Jurkat, Clone E6-1 (cell line): Measurements from ENCODE around the gene MMP23B.
"Not testable (repeated sequence)": the region's sequence is repeated elsewhere in the genome, so short reads cannot be mapped to it uniquely, and the experiment has no call there.

ENCODE experiments used
- DNase-seq: peaks from one replicate; pipeline ENCODE4 v3.0.0-alpha.2; 2011; ENCODE audit warnings: low read depth, low spot score
- H3K4me3 ChIP-seq: 2 replicates; pipeline ENCODE4 v1.5.1; 2011; ENCODE audit warnings: mild to moderate bottlenecking, low read length, control low read depth, moderate library complexity

MMP23B gene

DNA sequence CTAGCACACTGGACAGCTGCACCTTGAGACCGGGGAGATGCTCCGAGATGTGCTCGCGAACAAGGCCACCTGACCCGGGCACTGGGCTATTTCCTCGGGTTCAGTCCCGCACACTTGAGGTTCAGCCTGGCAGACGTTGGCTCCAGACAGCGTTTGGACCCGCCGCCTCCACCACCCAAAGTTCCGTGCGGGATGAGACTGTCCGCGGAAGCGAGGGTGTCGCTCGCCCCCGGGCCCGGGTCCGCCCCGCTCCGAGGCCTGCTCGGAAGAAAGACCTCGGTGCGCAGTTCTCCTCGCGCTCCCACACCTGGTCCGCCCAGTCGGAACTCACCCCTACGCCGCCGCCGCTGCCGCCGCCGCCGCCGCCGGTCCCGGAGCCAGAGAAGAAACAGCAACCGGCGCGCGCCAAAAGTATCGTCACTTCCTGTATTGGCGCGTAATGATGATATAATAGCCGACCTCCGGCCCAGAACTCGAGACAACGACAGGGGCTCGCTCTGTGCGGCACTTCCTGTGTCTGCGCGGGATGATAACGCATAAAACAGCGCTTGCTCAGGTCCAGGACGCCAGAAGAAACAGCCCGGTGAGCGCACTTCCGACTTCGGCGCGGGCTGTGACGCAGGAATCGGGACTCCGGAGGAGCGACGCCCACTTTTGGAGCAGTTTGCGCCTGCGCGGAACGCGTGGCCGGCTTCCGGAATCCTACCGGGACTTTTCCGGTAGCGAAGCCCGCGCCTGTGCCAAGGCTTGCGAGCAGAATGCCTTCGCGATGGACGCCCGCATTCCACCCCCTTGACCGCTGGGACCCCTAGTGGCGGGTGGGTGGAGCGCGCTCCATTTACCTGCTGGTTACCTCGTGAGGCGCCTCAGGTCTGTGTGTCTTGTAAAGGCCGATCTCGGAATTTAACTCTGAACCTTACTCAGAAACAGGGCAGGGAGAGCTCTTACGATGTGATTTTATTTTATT lies 26.9 kb downstream of the MMP23B start, which contains the start of gene CDK11B:
Gene CDK11B (minus strand): TSS at position 422 of the 967 bp plus-strand sequence. CDS start 1,519 bp downstream, outside the sequence.
- peak; percentile 96 for DNase-seq
- peak within 1 kb of the TSS; percentile 54 for H3K4me3 ChIP-seq

DNA sequence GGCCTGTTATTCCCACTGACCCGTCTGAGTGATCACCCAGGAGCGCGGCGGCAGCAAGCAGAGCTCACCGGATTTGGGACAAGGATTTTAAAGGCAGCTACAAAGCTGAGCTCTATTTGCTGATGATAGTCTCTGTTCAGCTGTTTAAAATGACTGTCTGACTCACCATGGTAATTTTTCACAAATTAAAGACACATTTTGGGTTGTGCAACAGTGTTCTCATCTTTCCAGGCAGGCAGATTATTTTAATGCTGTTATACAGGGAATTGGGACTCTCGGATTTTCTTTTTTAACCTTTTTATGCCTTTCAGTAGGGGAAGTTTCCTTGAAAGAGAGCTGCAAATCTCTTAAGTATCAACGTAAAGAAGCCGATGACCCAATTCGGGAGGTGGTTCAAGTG lies 30.4 kb downstream of the MMP23B start:
- not testable (repeated sequence) for H3K4me3 ChIP-seq

DNA sequence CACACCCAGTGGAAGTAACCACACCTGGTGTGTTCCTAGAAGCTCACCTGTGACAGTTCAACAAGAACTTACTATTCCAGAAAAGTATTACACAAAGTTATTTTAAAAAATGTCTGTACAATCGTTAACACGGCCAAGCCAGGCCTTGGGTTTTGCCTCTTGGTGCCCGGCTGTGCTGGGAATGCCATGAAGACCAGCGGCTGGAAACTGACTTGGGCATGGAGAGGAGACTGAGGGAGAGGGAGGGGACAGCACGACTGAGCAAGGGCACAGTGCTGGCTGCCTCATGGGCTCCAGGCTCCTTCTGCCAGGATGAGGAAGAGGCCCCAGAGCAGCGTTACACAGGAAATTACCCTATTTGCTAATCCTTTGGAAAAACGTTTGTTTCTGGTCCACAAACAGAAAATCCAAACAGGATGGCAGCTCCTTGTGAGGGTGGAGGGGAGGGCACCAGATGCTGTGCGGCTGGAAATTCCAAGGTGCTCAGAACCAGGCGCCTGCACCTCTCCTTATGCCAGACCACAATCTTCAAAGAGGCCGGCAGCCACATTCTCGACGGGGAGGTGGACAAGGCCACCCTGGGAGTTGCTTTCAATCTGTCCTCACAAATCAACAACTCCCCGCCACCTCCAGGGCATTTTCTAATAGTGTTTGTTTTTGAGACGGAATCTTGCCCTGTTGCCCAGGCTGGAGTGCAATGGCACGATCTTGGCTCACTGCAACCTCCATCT lies 31.0 kb downstream of the MMP23B start:
- DNase-seq, H3K4me3 ChIP-seq: not testable (repeated sequence)

More for the DNA sequence above, 30.4 kb downstream of the MMP23B start:
- DNase-seq = not testable (repeated sequence)

DNA sequence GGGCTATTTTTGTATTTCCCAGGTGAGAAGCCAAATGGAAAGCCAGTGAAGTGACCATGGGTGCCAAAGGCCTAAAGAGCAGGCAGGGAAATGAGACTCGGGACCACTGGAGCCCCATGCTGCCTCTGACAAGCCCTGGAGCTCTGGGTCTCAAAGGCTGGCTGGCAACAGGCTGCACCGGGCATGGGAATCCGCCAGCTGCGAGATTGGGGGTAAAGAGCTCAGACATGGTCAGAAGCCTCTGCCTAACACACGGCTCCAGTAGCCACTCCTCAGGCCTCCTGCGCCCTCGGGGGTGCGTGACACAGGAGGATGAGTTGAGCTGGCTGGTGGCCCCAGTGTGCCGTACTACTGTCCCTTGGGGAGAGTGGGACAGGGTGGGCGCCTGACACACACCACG lies 32.3 kb downstream of the MMP23B start:
- not testable (repeated sequence) for H3K4me3 ChIP-seq, DNase-seq

DNA sequence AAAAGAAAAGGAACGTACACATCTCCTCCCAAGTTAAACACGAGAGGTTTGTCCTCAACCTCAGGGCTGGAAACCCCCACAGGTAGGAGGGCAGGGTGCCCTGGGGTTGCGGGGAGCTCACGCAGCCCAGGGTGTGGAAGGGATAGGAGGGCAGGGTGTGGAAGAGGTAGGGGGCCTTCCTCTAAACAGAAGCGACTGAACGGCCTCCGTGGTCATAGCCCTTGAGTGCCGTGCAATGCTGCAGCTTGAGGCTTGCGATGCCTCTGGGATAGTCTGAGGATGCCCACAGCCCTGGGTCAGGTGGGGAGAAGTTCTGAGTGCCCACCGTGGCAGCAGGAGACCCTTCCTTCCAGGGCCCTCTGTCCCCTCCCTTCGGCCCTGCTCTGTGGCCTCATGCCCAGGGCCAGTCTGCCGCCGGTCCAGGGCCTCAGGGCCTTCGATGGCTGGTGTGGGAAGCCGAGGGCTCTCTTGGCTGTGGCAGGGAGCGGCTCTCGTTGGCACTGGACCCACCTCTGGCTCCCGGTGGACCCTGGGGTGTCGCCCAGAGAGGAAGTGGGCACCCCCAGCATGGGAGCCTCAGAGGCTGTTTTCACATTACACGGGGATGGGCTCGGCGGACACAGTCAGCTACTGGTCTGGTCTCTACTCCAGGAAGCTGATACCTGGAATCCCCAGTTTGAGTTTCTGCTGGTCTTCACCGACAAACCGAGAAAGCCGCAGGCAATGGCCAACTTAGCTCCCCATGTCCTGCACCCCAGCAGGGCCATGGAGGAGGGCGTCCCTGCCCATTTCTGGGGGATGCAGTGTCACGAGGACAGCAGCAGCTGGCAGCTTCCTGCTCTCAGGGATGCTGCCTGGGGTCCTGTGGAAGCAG lies 33.2 kb downstream of the MMP23B start:
- no peak for DNase-seq
- no peak overlapping the region for H3K4me3 ChIP-seq

DNA sequence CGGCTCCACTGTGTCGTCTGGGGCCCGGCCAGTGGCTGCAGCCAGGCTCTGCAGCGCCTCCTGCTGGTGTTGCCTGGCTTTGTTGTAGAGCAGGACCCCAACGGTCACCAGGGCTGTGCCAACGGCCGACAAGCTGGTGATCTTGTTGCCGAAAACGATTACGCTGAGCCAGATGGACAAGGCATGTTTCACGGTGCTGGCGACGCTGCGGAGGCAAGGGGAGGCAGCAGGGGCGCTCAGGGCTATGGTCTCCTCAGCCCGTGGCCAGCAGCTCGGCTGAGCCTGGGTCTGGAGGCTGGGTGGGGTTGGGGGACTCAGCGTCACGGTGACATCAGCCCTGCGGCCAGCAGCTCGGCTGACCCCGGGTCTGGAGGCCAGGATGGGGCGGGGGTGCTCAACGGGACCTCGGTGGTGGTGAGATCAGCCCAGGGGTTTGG lies 33.9 kb downstream of the MMP23B start:
- H3K4me3 ChIP-seq = no peak overlapping the region
- DNase-seq = no peak

DNA sequence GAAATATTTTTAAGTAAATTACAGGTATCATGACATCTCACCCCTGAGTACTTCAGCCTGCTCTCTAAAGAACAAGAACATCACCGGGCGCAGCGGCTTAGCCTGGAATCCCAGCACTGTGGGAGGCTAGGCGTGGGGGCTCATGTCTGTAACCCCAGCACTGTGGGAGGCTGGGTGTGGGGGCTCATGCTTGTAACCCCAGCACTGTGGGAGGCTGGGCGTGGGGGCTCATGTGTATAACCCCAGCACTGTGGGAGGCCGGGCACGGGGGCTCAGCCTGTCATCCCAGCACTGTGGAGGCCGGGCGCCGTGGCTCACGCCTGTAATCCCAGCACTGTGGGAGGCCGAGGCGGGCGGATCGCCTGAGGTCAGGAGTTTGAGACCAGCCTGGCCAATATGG lies 34.6 kb downstream of the MMP23B start:
- no peak overlapping the region for H3K4me3 ChIP-seq
- no peak for DNase-seq

DNA sequence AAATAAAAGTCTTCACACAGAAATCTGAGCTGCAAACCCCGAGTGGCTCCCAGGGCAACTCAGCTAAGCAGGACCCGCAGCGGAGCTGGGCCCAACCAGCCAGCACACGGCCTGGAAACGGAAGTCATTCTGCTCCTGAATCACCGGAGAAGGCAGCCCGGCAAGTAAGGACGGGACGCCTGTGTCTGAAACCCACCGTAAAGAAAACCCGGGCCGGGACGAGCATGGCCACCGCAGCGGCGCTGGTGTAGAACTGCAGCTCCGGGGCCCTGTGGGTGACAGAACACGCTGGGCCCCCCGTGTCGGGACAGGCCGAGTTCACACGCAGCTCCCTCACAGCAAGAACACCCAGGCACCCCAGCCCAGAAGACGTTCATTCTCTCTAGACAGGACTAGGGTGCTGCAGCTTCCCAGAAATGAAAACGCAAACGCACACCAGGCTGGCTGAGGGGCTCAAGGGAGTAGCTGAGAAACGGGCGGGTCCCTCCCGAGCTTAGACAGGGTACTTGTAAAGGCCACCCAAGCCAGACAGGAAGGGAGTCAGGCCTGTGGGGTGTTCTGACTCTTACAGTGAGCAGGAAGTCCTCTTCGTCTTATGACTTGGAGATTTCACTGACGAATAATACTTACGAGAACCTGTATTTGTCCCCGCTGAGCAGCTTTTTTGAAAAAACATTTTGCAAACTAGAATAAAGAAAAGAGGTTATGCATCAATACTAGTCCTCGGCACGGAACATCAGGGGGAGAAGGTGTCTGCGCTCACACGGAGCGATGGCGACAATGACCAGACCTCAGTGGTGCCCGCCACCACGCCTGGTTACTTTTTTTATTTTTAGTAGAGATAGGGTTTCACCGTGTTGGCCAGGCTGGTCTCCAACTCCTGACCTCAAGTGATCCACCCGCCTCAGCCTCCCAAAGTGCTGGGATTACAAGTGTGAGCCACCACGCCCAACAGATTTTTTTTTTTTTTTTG lies 37.8 kb downstream of the MMP23B start:
- DNase-seq = no peak

DNA sequence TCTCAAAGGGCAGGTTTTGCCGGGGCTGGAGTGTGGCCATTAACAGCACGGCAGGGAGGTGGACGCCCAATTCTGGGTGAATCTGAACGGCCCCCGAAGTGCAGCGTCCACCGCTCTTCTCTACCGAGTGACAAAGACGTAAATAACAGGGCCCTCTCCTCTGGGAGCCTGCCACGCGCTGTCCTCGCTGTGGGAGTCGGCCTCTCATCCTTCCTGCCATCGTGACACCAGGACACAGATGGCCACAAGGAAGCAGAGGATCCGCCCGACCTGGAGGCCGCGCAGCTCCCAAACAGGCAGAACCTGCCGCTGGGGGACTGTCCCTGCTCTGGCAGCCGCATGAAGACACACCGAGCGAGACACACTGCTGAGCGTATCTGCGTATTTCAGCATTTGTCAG lies 38.9 kb downstream of the MMP23B start:
- DNase-seq = no peak
- no peak overlapping the region for H3K4me3 ChIP-seq

More for the DNA sequence above, 37.8 kb downstream of the MMP23B start:
- no peak overlapping the region for H3K4me3 ChIP-seq

DNA sequence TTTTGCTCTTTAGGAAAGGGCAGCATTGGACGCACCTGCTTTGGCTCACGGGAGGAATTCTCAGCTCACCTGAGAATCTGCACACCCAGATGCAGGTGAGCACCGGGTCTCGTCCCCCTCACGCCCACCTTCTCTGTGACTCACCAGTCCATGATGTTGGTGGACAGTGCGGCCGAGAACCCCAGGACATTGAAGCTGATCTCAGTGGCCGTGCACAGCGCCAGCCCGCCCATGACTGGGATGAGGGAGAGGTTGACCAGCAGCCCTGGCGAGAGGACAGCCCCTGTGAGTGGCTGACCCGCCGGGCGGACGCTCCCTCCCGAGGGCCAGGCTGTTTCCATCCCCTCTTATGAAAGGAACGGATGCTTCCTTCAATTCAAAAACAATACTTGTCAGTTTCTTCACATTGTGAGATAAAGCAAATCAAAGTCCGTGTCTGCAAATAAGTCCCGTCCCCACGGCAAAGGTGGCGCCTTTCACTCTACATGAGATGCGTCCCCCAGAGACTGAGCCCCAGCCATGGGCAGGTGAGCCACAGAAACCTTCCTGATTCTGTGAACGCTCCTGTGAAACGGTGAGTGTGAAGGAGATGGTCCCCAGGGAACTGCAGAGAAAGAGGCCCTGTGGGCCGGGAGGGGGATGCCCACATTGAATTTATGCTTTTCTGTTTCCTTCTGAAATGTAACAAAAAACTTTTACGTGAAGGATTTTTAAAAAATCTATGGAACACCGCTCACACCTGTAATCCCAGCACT lies 39.6 kb downstream of the MMP23B start:
- no peak overlapping the region for H3K4me3 ChIP-seq
- no peak for DNase-seq

DNA sequence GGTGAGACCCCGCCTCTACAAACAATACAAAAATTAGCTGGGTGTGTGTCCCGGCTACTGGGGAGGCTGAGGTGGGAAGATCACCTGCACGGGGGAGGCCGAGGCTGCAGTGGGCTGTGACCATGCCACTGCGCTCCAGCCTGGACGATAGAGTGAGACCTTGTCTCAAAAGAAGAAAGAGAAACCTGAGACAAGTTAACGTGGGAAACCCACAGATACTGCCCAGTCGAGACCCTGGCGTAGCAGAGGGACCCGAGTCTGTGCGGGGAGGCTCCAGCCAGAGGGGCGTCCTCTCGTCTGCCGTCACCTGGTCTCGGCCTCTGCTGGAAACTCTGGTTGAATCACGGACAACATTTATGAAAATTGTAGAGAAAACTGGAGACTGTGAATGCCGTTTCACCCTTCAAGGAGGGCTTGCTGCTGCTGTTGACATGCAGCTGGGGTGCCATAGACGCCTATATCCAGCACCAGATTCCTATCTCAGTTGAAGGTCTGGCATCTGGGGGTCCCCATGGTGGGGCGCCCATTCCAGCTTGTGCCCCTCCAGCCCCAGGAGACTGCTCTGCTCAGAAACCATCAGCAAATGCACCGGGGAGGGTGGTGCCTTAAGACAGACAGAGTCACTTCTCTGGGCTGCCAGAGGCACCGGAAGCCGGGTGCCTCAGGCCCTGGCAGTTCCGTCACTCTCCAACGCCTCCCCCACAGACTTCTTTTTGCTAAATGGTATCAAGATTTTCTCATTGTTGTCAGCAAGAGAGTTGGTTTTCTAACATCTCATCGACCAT lies 40.4 kb downstream of the MMP23B start:
- no peak overlapping the region for H3K4me3 ChIP-seq
- no peak for DNase-seq

DNA sequence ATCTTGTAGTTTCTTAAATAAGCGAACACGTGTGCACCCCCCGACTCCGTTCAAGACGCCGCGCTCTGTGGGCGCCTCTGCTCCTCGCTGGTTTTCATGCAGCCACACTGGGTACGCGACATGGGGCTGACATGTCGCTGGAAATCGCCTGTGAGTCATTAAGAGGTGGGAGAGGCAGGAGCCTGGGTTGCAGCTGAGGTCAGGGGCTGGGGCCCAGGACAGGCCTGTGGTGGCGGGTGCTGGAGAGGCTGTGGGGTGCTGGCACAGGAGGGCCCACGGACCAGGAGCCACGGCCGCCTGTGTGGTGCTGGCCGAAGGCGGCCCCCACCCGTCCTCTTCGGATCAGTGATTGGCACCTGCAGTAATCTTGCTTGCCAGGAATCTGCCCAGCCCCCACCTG lies 42.8 kb downstream of the MMP23B start:
- not testable (repeated sequence) for DNase-seq, H3K4me3 ChIP-seq

DNA sequence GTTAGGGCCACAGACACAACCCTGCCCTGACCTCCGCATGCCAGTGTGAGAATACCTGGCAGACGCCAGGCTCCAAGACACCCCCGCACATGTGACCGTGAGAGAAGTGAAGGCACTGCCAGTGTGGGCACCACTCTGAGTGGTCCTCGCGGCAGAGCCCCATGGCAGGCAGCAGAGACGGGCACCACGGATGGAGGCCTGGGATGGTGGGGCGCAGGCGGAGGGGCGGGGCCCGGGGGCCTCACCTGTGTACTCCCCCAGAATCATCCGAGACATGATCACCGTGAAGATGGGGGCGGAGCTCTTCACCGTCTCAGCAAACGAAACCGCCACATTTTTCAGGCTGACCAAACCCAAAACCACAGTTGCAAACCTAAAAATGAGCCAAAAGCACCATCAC lies 43.2 kb downstream of the MMP23B start:
- not testable (repeated sequence) for DNase-seq

DNA sequence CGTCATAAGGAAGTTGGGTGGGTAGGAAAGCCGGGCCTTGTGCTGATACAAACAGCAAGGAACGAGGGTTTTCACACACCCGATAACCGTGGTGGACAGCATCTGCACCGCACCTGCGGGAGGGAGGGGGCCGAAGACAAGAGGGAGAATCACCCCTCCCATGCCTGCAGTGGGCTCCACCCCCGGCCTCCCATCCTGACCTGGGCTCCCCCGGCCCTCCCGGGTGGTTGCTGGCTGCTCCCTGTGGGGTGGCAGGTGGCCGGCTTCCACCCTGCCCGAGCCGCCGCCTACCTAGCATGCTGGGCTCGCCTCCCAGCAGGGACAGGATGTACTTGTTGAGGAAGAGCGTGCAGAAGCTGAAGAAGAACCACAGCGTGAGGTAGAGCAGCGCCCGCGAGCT lies 44.1 kb downstream of the MMP23B start:
- DNase-seq, H3K4me3 ChIP-seq: not testable (repeated sequence)

More for the DNA sequence above, 43.2 kb downstream of the MMP23B start:
- H3K4me3 ChIP-seq = not testable (repeated sequence)

DNA sequence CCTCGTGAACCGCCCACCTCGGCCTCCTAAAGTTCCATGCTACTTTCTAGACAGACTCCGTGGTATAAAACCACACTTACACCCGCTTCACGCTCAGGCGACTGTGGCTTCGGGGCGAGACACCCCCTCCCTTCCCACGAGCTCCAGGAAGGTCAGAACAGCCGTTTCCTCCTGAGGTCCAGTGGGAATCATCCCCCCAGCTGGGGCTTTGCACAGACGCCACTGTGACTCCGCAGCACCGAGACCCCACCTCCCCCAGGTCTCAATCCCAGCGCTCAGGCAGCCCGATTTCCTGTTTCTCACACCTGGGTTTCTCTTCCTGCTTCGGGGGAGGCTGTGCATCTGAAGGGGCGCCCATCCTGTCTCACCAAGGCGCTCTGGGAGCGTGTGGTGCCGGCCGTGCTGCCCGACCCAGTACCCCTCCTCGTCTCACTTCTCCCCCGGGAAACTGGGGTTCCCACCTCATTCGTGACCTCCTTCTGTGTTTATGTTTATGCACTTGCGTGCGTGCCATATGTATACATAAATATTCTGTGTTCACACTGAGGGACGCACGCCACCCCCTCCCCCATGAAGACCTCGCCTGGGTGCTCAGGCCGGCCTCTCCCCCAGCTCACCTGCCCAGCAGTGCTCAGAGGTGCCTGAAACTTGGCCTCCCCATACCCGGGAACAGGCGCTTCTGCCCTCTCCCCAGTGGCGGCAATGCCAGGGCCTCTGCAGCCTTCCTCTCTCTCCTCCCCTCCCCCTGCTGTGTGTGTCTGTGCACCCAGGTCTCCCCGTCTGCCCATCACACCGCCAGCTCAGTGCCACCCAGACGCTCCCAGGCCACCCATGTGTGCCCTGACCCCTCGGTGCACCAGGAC lies 46.0 kb downstream of the MMP23B start:
- peak overlapping the region; percentile 58 for H3K4me3 ChIP-seq
- DNase-seq = peak; percentile 76
